ENCODE data around the gene DLG1. TPM values are rescaled to one million over a fixed set of nuclear protein-coding genes. Genes with fewer than 3 reads are reported as not detected.

The DLG1 gene
- total RNA-seq, 1 experiment from 2014 or later, result 89.8 TPM

DNA sequence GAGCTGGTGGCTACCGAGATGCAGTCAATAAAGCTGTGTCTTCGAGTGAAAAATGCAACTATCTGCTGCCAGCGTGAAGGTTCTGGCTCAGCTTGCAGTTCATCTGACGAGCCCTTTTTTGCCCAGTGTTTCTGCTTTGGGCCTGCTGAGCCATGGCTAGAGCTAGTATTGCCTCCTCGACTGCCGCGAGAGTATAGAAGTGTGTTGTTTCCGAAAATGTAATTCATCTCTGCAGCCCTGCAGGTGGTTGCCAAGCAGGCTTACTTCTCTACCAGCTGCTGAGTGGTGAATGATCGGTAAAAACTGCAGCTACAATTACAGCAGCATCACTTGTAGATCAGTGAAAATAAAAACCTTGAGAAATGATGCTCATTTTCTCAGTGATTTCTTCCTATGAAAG, 114.8 kb downstream of the DLG1 start:
- Histone ChIP-seq H3K9ac (ENCODE audit: low read length) (no peak overlapping the region), H3K79me2 (ENCODE audit: insufficient read depth, low read length) (peaks cover 81% of the 10 kb centered on the region), H2AFZ (ENCODE audit: low read depth, low read length, poor library complexity, severe bottlenecking) (no peak overlapping the region), H3K27me3 (ENCODE audit: insufficient read depth, low read length) (no peaks in the 10 kb centered on the region), H3K4me1 (ENCODE audit: control insufficient read depth in 1 of 2, insufficient read depth in 2 of 2, low read length in 2 of 2) (no peaks in the 10 kb centered on the region), H4K20me1 (ENCODE audit: insufficient read depth) (peaks cover 7% of the 10 kb centered on the region; the same call in 1 of the 2 replicates), H3K36me3 (ENCODE audit: control insufficient read depth in 1 of 2, insufficient read depth in 2 of 2, low read length in 2 of 2) (no peaks in the 10 kb centered on the region), H3K9me2 (ENCODE audit: insufficient read depth) (no peaks in the 10 kb centered on the region), H3K4me2 (ENCODE audit: low read length) (no peak overlapping the region), H3K4me3 (replicated peaks in 1 of 2; ENCODE audit: low read depth in 1 of 2, low read length in 2 of 2) (no peak overlapping the region), H3K27ac (ENCODE audit: low read depth, low read length) (no peak overlapping the region), H3K9me3 (ENCODE audit: control insufficient read depth in 1 of 2, insufficient read depth in 1 of 2, low read depth in 1 of 2, low read length in 2 of 2) (no peaks in the 10 kb centered on the region)
- DNase-seq (ENCODE audit: low read depth, low spot score) (no peak), ATAC-seq (no peak)
- RAD21 ChIA-PET (ENCODE audit: low non-redundant PET in 1 of 2, low total read pairs in 2 of 2, uncharacterized antibody in 2 of 2, unreplicated experiment in 2 of 2), result no interaction called here
- TF ChIP-seq, protein P1, sequence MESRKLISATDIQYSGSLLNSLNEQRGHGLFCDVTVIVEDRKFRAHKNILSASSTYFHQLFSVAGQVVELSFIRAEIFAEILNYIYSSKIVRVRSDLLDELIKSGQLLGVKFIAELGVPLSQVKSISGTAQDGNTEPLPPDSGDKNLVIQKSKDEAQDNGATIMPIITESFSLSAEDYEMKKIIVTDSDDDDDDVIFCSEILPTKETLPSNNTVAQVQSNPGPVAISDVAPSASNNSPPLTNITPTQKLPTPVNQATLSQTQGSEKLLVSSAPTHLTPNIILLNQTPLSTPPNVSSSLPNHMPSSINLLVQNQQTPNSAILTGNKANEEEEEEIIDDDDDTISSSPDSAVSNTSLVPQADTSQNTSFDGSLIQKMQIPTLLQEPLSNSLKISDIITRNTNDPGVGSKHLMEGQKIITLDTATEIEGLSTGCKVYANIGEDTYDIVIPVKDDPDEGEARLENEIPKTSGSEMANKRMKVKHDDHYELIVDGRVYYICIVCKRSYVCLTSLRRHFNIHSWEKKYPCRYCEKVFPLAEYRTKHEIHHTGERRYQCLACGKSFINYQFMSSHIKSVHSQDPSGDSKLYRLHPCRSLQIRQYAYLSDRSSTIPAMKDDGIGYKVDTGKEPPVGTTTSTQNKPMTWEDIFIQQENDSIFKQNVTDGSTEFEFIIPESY (IDR thresholded peaks at IDR 0.05; ENCODE audit: extremely low read depth, insufficient replicate concordance, low read length), result no peak
- no peak for TF ChIP-seq POLR2AphosphoS5 (IDR thresholded peaks at IDR 0.05; ENCODE audit: low read depth, low read length)
- TF ChIP-seq, protein P2, sequence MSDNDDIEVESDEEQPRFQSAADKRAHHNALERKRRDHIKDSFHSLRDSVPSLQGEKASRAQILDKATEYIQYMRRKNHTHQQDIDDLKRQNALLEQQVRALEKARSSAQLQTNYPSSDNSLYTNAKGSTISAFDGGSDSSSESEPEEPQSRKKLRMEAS (IDR thresholded peaks at IDR 0.05), result no peak
- no peak for TF ChIP-seq EGR1 (IDR thresholded peaks at IDR 0.05; ENCODE audit: low read depth)
- TF ChIP-seq, protein P3, sequence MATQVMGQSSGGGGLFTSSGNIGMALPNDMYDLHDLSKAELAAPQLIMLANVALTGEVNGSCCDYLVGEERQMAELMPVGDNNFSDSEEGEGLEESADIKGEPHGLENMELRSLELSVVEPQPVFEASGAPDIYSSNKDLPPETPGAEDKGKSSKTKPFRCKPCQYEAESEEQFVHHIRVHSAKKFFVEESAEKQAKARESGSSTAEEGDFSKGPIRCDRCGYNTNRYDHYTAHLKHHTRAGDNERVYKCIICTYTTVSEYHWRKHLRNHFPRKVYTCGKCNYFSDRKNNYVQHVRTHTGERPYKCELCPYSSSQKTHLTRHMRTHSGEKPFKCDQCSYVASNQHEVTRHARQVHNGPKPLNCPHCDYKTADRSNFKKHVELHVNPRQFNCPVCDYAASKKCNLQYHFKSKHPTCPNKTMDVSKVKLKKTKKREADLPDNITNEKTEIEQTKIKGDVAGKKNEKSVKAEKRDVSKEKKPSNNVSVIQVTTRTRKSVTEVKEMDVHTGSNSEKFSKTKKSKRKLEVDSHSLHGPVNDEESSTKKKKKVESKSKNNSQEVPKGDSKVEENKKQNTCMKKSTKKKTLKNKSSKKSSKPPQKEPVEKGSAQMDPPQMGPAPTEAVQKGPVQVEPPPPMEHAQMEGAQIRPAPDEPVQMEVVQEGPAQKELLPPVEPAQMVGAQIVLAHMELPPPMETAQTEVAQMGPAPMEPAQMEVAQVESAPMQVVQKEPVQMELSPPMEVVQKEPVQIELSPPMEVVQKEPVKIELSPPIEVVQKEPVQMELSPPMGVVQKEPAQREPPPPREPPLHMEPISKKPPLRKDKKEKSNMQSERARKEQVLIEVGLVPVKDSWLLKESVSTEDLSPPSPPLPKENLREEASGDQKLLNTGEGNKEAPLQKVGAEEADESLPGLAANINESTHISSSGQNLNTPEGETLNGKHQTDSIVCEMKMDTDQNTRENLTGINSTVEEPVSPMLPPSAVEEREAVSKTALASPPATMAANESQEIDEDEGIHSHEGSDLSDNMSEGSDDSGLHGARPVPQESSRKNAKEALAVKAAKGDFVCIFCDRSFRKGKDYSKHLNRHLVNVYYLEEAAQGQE (IDR thresholded peaks at IDR 0.05; ENCODE audit: low read depth), result no peak
- no peak for TF ChIP-seq EZH2 (IDR thresholded peaks at IDR 0.05)
- CTCF ChIA-PET, result no interaction called here
- POLR2A ChIA-PET, result no interaction called here
- intact Hi-C loops (cut with micrococcal nuclease), result loop anchor here (10.0 kb wide), 2 partner anchors 579 to 659 kb away; no protein-coding TSS in a partner anchor
- no TSS peak for BruUV-seq (replicated peaks)

All from HCT116 (cell line).